Gastrocnemius medialis (tissue), 4 donors: ENCODE results near the gene SEC14L5. TPM values are rescaled to one million over a fixed set of nuclear protein-coding genes. Genes with fewer than 3 reads are reported as not detected.

Experiments used
- ATAC-seq, 2 donors: fragments of 150-250 bp; one replicate each; pipeline ENCODE4 v1.9.1; 2016
- DNase-seq, 2 donors: peaks; one replicate each; pipeline ENCODE4 v3.0.0-alpha.2; 2019
- H3K27ac ChIP-seq, 4 donors: fragments of 200-600 bp; sonication (generic); 1 replicate in 1 of 4; 2 replicates in 3 of 4; pipeline ENCODE4 v1.5.1; 2016 to 2018; ENCODE audit warnings: mild to moderate bottlenecking in 2 of 4, moderate library complexity in 1 of 4
- H3K27me3 ChIP-seq, 3 donors: fragments of 200-600 bp; sonication (generic) in 2 of 3; 1 replicate in 1 of 3; 2 replicates in 2 of 3; pipeline versions ENCODE4 v1.5.1 to v1.6.0; 2016 to 2019; ENCODE audit warnings: mild to moderate bottlenecking in 1 of 3, moderate library complexity in 1 of 3
- H3K36me3 ChIP-seq, 2 donors: fragments of 200-600 bp; sonication (generic) in 1 of 2; one replicate each; pipeline ENCODE4 v1.5.1; 2017 to 2018
- H3K4me1 ChIP-seq, 2 donors: fragments of 200-600 bp; sonication (generic) in 1 of 2; one replicate each; pipeline ENCODE4 v1.5.1; 2016 to 2017; ENCODE audit warnings: mild to moderate bottlenecking in 2 of 2
- H3K4me3 ChIP-seq, 4 donors: fragments of 200-600 bp; sonication (generic) in 3 of 4; 1 replicate in 1 of 4; 2 replicates in 3 of 4; pipeline ENCODE4 v1.5.1; 2016 to 2019; ENCODE audit warnings: mild to moderate bottlenecking in 2 of 4
- H3K9me3 ChIP-seq, 3 donors: fragments of 200-600 bp; sonication (generic) in 2 of 3; 1 replicate in 1 of 3; 2 replicates in 2 of 3; pipeline ENCODE4 v1.5.1; 2016 to 2019
- POLR2A ChIP-seq, 2 donors: fragments of 450-650 bp; IDR thresholded peaks; one replicate each; pipeline ENCODE4 v1.6.1; 2017; ENCODE audit warnings: antibody characterized with exemption in 2 of 2, mild to moderate bottlenecking in 2 of 2, moderate library complexity in 2 of 2
- in situ Hi-C, 4 donors: fragments of 200-750 bp; cut with MboI; loops; one replicate each; pipeline versions ENCODE4 v1.15.0 to v1.8.0; 2017; ENCODE audit warnings: low sequenced_read_pairs in 4 of 4
- intact Hi-C: fragments of 100-400 bp; cut with DNase I; formaldehyde crosslinking; loops from one replicate; pipeline ENCODE4 v1.15.1; 2023; ENCODE audit warnings: low total_unique reads
- total RNA-seq, 4 donors: library from RNA; depleted of rRNA; stranded (reverse); fragments of >200 nt; gene quantifications; one replicate each; pipeline versions ENCODE4 v1.1.0 to v1.2.3, GENCODE V29; 2016
- TF ChIP-seq, protein P1 (sequence below), 5 experiments: fragments of 450-650 bp in 3 of 5; fragments of 200-600 bp in 2 of 5; sonication (generic) in 2 of 5; IDR thresholded peaks in 4 of 5; conservative IDR thresholded peaks in 1 of 5; 1 replicate in 4 of 5; 2 replicates in 1 of 5; pipeline ENCODE4 v1.5.1; 2016 to 2019; ENCODE audit warnings: antibody characterized with exemption in 5 of 5, mild to moderate bottlenecking in 3 of 5, moderate library complexity in 3 of 5

The SEC14L5 gene
- total RNA-seq, 4 donors from 2014 or later = 0.85 to 5.8 (median 1.5) TPM

DNA sequence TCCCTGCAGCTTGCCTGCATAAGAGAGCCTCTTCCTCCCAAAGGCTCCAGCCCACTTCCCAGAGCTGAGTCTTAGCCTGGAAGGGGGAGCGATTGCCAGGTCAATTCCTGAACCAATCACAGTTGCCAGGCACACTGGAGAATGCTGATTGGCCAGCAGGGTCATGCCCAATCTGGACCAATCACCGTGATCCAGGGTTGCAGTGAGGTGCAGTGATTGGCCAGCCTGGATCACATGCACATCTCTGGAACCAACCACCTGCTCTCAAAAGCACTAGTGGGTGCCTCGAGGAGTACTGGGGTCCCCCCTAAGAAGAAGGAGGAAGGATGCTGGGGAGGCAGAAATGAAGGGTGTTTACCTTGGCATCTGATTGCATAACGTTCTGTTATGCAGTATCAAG is 57.2 kb downstream of the SEC14L5 start:
- Histone ChIP-seq H3K27ac (no peak overlapping the region), H3K27me3 (no peaks in the 10 kb centered on the region), H3K36me3 (no peaks in the 10 kb centered on the region), H3K9me3 (no peaks in the 10 kb centered on the region), H3K4me1 (no peaks in the 10 kb centered on the region), H3K4me3 (no peak overlapping the region)
- in situ Hi-C loops = no loop called here
- intact Hi-C loops = no loop called here
- no peak for ATAC-seq
- no peak for DNase-seq
- TF ChIP-seq, protein P1, sequence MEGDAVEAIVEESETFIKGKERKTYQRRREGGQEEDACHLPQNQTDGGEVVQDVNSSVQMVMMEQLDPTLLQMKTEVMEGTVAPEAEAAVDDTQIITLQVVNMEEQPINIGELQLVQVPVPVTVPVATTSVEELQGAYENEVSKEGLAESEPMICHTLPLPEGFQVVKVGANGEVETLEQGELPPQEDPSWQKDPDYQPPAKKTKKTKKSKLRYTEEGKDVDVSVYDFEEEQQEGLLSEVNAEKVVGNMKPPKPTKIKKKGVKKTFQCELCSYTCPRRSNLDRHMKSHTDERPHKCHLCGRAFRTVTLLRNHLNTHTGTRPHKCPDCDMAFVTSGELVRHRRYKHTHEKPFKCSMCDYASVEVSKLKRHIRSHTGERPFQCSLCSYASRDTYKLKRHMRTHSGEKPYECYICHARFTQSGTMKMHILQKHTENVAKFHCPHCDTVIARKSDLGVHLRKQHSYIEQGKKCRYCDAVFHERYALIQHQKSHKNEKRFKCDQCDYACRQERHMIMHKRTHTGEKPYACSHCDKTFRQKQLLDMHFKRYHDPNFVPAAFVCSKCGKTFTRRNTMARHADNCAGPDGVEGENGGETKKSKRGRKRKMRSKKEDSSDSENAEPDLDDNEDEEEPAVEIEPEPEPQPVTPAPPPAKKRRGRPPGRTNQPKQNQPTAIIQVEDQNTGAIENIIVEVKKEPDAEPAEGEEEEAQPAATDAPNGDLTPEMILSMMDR (IDR thresholded peaks at IDR 0.05 in 4 of 5, conservative IDR thresholded peaks at IDR 0.05 in 1 of 5) = no peak
- TF ChIP-seq POLR2A (IDR thresholded peaks at IDR 0.05) = no peak

DNA sequence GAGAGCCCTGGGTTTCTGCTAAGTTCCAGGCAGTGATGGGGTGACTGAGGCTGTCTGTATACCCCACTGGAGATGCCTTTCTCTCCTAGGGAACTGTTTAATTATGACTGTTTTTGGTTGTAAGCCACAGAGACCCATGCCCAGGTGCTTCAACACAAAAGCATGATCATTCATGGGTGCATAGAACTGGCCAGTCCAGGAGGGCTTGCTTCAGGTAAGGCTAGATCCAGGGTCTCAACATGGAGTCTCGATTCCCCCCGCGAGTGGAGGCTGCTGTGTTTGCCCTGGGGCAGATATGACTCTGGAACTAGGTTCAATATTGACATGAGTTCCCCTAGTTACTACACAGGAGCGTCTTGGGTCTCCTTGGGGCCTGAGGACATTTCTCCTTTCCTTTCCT is 57.8 kb downstream of the SEC14L5 start:
- ATAC-seq = no peak
- H3K27me3 ChIP-seq = no peaks in the 10 kb centered on the region
- no peak overlapping the region for H3K4me3 ChIP-seq
- no peaks in the 10 kb centered on the region for H3K36me3 ChIP-seq
- no peaks in the 10 kb centered on the region for H3K9me3 ChIP-seq
- DNase-seq = no peak
- in situ Hi-C loops (no loop called here), intact Hi-C loops (no loop called here)
- no peak for TF ChIP-seq POLR2A (IDR thresholded peaks at IDR 0.05)
- TF ChIP-seq, protein P1 (IDR thresholded peaks at IDR 0.05 in 4 of 5, conservative IDR thresholded peaks at IDR 0.05 in 1 of 5) = no peak
- no peak overlapping the region for H3K27ac ChIP-seq
- no peaks in the 10 kb centered on the region for H3K4me1 ChIP-seq

DNA sequence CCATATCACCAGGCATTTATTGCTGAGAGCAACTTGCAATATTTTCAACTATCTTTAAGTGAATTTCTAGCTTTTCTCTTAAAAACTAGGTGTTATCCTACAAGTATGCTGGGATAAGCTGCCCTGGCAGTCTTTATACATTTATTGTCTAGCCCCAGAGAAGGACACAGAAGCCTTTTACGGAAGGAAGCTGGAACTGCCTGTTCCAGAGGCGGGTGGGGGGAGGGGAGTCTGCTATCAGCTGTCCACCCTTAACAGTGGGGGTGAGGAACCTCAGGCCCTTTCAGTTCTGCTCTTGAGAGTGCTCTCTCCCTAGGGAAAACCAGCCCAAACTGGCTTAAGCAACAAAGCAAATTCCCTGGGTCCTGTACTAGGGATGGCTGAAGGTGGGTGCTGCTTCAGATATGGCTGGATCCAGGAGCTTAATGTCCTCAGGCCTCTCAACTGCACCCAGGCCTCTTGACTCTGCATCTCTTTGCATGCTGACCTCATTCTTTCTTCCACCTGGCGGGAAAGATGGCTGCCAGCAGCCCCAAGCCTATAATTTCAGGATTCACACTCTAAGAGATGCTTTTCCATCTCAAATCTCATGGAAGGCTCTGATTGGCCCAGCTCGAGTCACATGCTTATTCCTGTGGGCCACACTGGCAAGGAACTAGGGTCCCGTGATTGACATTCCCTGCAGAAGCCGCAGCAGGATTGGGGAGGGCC is 59.0 kb downstream of the SEC14L5 start:
- TF ChIP-seq, protein P1 (IDR thresholded peaks at IDR 0.05 in 4 of 5, conservative IDR thresholded peaks at IDR 0.05 in 1 of 5) = no peak
- TF ChIP-seq POLR2A (IDR thresholded peaks at IDR 0.05) = no peak
- Histone ChIP-seq H3K4me3 (no peak overlapping the region), H3K27me3 (no peaks in the 10 kb centered on the region), H3K36me3 (no peaks in the 10 kb centered on the region), H3K27ac (no peak overlapping the region), H3K9me3 (no peaks in the 10 kb centered on the region), H3K4me1 (peaks cover 0 to 4% of the 10 kb centered on the region in 2 donors)
- no peak for ATAC-seq
- in situ Hi-C loops (no loop called here), intact Hi-C loops (no loop called here)
- no peak for DNase-seq

DNA sequence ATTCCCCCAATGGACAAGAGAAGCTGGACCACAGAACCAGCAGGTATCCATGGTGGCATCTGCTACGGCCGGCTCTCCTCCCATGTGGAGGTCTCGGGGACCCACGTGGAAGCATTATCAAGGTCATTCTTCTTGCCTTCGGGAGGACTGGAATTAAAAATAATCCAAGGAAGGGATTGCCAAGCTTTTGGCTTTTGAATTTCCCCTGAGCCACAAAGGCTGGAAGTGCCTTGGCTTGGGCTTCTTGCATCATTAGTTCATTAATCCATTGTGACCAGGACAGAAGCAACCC is 59.5 kb downstream of the SEC14L5 start:
- Histone ChIP-seq H3K4me3 (no peak overlapping the region), H3K27me3 (no peaks in the 10 kb centered on the region), H3K36me3 (no peaks in the 10 kb centered on the region), H3K4me1 (peaks cover 0 to 9% of the 10 kb centered on the region in 2 donors), H3K9me3 (no peaks in the 10 kb centered on the region), H3K27ac (no peak overlapping the region)
- TF ChIP-seq, protein P1 (IDR thresholded peaks at IDR 0.05 in 4 of 5, conservative IDR thresholded peaks at IDR 0.05 in 1 of 5) = no peak
- TF ChIP-seq POLR2A (IDR thresholded peaks at IDR 0.05) = no peak
- intact Hi-C loops = no loop called here
- in situ Hi-C loops = no loop called here
- no peak for DNase-seq
- ATAC-seq = no peak

DNA sequence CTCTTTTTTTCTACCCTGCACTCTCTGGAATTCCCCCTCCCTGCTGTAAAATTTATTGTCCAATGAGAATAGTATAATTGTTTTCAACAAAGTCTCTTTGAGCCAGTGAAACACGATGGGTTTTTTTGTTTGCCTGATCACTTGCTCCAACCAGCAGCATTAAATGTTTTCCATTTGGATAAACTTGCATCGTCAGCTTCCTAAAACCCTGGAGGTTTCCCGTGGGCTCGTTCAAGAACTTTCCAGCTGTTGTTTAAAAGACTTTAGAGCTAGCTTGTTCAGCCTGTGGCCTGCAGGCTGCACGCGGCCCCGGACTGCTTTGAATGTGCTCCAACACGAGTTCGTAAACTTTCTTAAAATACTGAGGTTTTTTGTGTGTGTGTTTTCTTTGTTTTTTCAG is 60.7 kb downstream of the SEC14L5 start:
- no peaks in the 10 kb centered on the region for H3K27me3 ChIP-seq
- intact Hi-C loops (no loop called here), in situ Hi-C loops (no loop called here)
- H3K9me3 ChIP-seq = no peaks in the 10 kb centered on the region
- H3K4me3 ChIP-seq = no peak overlapping the region
- ATAC-seq (no peak), DNase-seq (no peak)
- TF ChIP-seq, protein P1 (IDR thresholded peaks at IDR 0.05 in 4 of 5, conservative IDR thresholded peaks at IDR 0.05 in 1 of 5) = no peak
- no peak for TF ChIP-seq POLR2A (IDR thresholded peaks at IDR 0.05)
- H3K4me1 ChIP-seq = peaks cover 0 to 14% of the 10 kb centered on the region in 2 donors
- no peak overlapping the region for H3K27ac ChIP-seq
- H3K36me3 ChIP-seq = no peaks in the 10 kb centered on the region
